GM13977 (cell line): ENCODE data around the gene GIMAP5.

ENCODE experiments used
- DNase-seq: peaks from one replicate; pipeline ENCODE4 v3.0.0; 2012; ENCODE audit warnings: low spot score
- in situ Hi-C: fragments of 300-500 bp; cut with MboI; formaldehyde crosslinking; loops from one replicate; pipeline ENCODE4 v1.12.0; 2022; ENCODE audit warnings: low sequenced_read_pairs, low pct_unique_long_range_greater_than_20kb, mixed read lengths, inconsistent platforms; ENCODE audit not compliant: unreplicated experiment
- TF ChIP-seq, protein P1 (sequence below): IDR thresholded peaks from 2 replicates; pipeline ENCODE4 v1.5.1; 2012; ENCODE audit warnings: mild to moderate bottlenecking, control low read depth; ENCODE audit not compliant: insufficient read depth; ENCODE audit errors: extremely low read depth, missing control alignments

GIMAP5 gene

GRCh38 chr7:150733482-150734095 is 3.6 kb upstream of the GIMAP5 start:
- in situ Hi-C loops: loop anchor here (10.0 kb wide), 1 partner anchor 279 kb away; the partner anchor contains the start of gene GIMAP8
- no peak for DNase-seq
- TF ChIP-seq, protein P1, sequence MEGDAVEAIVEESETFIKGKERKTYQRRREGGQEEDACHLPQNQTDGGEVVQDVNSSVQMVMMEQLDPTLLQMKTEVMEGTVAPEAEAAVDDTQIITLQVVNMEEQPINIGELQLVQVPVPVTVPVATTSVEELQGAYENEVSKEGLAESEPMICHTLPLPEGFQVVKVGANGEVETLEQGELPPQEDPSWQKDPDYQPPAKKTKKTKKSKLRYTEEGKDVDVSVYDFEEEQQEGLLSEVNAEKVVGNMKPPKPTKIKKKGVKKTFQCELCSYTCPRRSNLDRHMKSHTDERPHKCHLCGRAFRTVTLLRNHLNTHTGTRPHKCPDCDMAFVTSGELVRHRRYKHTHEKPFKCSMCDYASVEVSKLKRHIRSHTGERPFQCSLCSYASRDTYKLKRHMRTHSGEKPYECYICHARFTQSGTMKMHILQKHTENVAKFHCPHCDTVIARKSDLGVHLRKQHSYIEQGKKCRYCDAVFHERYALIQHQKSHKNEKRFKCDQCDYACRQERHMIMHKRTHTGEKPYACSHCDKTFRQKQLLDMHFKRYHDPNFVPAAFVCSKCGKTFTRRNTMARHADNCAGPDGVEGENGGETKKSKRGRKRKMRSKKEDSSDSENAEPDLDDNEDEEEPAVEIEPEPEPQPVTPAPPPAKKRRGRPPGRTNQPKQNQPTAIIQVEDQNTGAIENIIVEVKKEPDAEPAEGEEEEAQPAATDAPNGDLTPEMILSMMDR: no peak

- TF ChIP-seq, protein P1: no peak
- in situ Hi-C loops: loop anchor here (10.0 kb wide), 1 partner anchor 279 kb away; the partner anchor contains the start of gene GIMAP8
- DNase-seq: no peak
Observed at GRCh38 chr7:150734254-150734653, 3.0 kb upstream of the GIMAP5 start.

DNA sequence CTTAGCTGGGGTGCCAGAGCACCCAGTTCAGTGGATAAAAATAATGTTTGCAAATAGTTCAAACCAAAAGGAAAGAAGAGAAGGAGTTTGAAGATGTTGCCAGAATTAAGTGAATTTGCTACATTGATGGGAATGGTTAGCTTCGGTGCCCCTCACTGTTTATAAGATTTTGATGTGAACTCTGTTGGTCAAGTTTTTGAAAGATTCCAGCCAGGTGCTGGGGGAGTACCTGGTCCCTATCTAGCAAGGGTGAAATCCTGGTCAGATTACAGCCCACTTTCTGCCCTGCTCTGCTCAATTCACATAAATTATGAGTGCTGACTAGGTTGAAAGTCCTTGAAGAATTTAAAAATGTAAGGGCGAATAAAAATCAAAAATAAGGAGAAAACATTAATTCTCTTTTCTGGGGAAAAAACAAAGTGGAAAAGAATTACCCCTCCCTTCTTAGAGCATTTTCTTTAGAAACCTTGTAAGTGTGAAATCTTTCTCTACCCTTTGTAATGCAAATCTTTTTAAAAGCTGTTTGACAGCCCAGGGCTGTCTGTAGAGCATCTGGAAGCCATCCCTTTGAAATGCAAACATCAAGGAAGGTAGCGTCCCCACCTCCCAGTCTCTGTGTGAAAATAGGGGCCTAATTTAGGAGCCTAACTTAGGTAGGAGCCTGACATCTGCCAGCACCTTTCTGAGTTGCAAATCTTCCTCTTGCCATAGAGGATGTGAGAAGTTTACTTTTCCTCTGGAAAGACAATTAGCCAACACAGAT is 1.4 kb upstream of the GIMAP5 start:
- no peak for DNase-seq
- in situ Hi-C loops: loop anchor here (10.0 kb wide), 1 partner anchor 281 kb away; the partner anchor contains the start of gene GIMAP8
- TF ChIP-seq, protein P1: no peak

- in situ Hi-C loops: loop anchor here (10.0 kb wide), 1 partner anchor 282 kb away; the partner anchor contains the start of gene GIMAP8
- TF ChIP-seq, protein P1: no peak
- DNase-seq: no peak
Observed at GRCh38 chr7:150736864-150737263, 354 bp upstream of the GIMAP5 start.

GRCh38 chr7:150738092-150738491 is 874 bp downstream of the GIMAP5 start:
- in situ Hi-C loops: loop anchor here (10.0 kb wide), 1 partner anchor 283 kb away; the partner anchor contains the start of gene GIMAP8
- TF ChIP-seq, protein P1: no peak
- DNase-seq: no peak

DNA sequence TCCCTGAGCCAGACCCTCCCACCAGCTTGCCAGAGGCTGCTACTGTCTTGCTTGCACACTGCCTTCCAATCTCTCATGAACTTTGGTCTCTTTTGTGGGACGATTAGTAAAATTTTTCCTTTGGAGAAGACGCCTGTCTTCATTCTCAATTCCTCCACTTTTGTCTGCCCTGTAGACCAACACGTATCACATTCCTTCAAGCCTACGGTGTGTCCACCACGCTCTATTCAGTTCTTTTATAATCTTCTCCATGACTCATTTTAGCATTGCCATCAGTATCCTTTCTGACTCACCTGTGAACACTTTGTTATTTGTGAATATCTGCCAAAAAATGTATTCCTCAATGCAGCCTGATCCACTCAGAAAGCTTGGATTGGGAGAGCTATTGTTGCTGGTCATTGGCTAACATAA is 1.4 kb downstream of the GIMAP5 start:
- DNase-seq: no peak
- TF ChIP-seq, protein P1: no peak
- in situ Hi-C loops: loop anchor here (10.0 kb wide), 1 partner anchor 284 kb away; the partner anchor contains the start of gene GIMAP8
